PC-9 (cell line): ENCODE results near the gene MAPRE3. TPM values are rescaled to one million over a fixed set of nuclear protein-coding genes. Genes with fewer than 3 reads are reported as not detected.

Source experiments
- BruUV-seq: library from RNA; stranded (reverse); fragments of 400-500 nt; replicated peaks from 2 replicates; lab custom pipeline; 2021; lab: Mats Ljungman, UMichigan
- CTCF ChIA-PET: fragments of 300-600 bp; sonication (Branson Sonifier 250); formaldehyde crosslinking; loops from one replicate; lab custom pipeline; 2022; ENCODE audit warnings: antibody characterized with exemption; lab: Charles Lee
- POLR2A ChIA-PET: fragments of 300-600 bp; sonication (Branson Sonifier 250); formaldehyde crosslinking; loops from one replicate; lab custom pipeline; 2022; ENCODE audit warnings: antibody characterized with exemption; ENCODE audit not compliant: unreplicated experiment; lab: Charles Lee
- DNase-seq, 2 experiments: peaks; one replicate each; pipeline versions ENCODE4 v3.0.0 to v3.0.0-alpha.2; 2015 to 2022; ENCODE audit warnings: mixed read lengths in 1 of 2
- H2AFZ ChIP-seq: fragments of 200-600 bp; sonication (generic); 2 replicates; pipeline ENCODE4 v1.8.1; 2017; ENCODE audit warnings: antibody characterized with exemption
- H3F3A ChIP-seq: fragments of 200-600 bp; sonication (generic); 2 replicates; pipeline ENCODE4 v1.8.1; 2017; ENCODE audit warnings: antibody characterized with exemption, mild to moderate bottlenecking, low read depth; ENCODE audit not compliant: insufficient read depth
- H3K27ac ChIP-seq: fragments of 200-600 bp; sonication (generic); 2 replicates; pipeline ENCODE4 v1.6.1; 2016; ENCODE audit warnings: mixed run types
- H3K27me3 ChIP-seq: fragments of 200-600 bp; sonication (generic); 2 replicates; pipeline ENCODE4 v1.6.1; 2016; ENCODE audit warnings: low read depth, mixed run types; ENCODE audit not compliant: insufficient read depth
- H3K36me3 ChIP-seq: fragments of 200-600 bp; sonication (generic); 2 replicates; pipeline ENCODE4 v1.6.1; 2016; ENCODE audit warnings: low read depth, mixed run types
- H3K4me1 ChIP-seq: fragments of 200-600 bp; sonication (generic); replicated peaks from 2 replicates; pipeline ENCODE4 v1.6.1; 2016; ENCODE audit warnings: mixed run types; ENCODE audit not compliant: insufficient read depth
- H3K4me2 ChIP-seq: fragments of 200-600 bp; sonication (generic); 2 replicates; pipeline ENCODE4 v1.6.1; 2017; ENCODE audit warnings: mixed run types
- H3K4me3 ChIP-seq: fragments of 200-600 bp; sonication (generic); 2 replicates; pipeline ENCODE4 v1.6.1; 2016; ENCODE audit warnings: mixed run types
- H3K79me2 ChIP-seq: fragments of 200-600 bp; sonication (generic); 2 replicates; pipeline ENCODE4 v1.6.1; 2017; ENCODE audit warnings: low read depth, mixed run types
- H3K9me2 ChIP-seq: fragments of 200-600 bp; sonication (generic); 2 replicates; pipeline ENCODE4 v1.8.1; 2017; ENCODE audit warnings: mild to moderate bottlenecking; ENCODE audit not compliant: insufficient read depth
- H3K9me3 ChIP-seq: fragments of 200-600 bp; sonication (generic); 2 replicates; pipeline ENCODE4 v1.8.1; 2016; ENCODE audit warnings: low read depth; ENCODE audit not compliant: insufficient read depth
- H4K20me1 ChIP-seq: fragments of 200-600 bp; sonication (generic); 2 replicates; pipeline ENCODE4 v1.8.1; 2017; ENCODE audit not compliant: insufficient read depth
- EZH2 ChIP-seq: fragments of 200-600 bp; sonication (generic); IDR thresholded peaks from 2 replicates; pipeline ENCODE4 v1.8.0; 2017; ENCODE audit warnings: antibody characterized with exemption, low read depth
- intact Hi-C: fragments of 100-400 bp; cut with micrococcal nuclease; formaldehyde crosslinking; loops from one replicate; pipeline ENCODE4 v1.10.0; 2022; ENCODE audit not compliant: unreplicated experiment
- total RNA-seq: library from RNA; stranded (reverse); gene quantifications from 2 replicates; pipeline ENCODE4 v1.2.3, GENCODE V29; 2021
- TF ChIP-seq, protein P1 (sequence below): fragments of 200-600 bp; sonication (generic); conservative IDR thresholded peaks from 2 replicates; pipeline ENCODE4 v1.6.1; 2017; ENCODE audit warnings: mixed run types, antibody characterized with exemption, mild to moderate bottlenecking, moderate library complexity

Gene MAPRE3
- total RNA-seq, 1 experiment from 2014 or later = 25.2 TPM

DNA sequence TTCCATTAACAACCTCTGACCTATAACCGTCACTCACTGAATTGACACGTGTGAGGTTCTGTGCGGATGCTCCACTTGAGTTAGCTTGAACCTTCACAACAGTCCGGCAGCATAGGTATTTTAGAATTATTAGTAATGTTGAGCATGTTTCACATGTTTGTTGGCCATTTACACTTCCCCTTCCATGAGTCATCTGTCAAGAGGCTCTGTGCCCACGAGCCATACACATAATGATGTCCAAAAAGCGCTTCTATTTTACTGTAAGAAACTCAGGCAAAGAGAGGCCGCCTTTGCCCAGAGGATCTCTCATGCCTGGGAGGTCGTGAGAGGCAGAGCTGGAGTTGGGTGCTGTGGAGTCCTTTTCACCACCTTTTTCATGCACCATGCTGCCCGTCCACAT lies 33.4 kb downstream of the MAPRE3 start:
- intact Hi-C loops = no loop called here
- ChIA-PET POLR2A (no interaction called here), CTCF (no interaction called here)
- peaks cover 10% of the 10 kb centered on the region; the same call in 1 of the 2 replicates for H3K4me1 ChIP-seq
- DNase-seq = no peak
- no peak overlapping the region for H3K4me2 ChIP-seq
- no peaks in the 10 kb centered on the region for H4K20me1 ChIP-seq
- no peaks in the 10 kb centered on the region for H3K36me3 ChIP-seq
- no peaks in the 10 kb centered on the region for H3K27me3 ChIP-seq
- no peaks in the 10 kb centered on the region; the same call in 1 of the 2 replicates for H3K79me2 ChIP-seq
- no peak overlapping the region for H3K27ac ChIP-seq
- no peak overlapping the region for H3K4me3 ChIP-seq
- TF ChIP-seq, protein P1, sequence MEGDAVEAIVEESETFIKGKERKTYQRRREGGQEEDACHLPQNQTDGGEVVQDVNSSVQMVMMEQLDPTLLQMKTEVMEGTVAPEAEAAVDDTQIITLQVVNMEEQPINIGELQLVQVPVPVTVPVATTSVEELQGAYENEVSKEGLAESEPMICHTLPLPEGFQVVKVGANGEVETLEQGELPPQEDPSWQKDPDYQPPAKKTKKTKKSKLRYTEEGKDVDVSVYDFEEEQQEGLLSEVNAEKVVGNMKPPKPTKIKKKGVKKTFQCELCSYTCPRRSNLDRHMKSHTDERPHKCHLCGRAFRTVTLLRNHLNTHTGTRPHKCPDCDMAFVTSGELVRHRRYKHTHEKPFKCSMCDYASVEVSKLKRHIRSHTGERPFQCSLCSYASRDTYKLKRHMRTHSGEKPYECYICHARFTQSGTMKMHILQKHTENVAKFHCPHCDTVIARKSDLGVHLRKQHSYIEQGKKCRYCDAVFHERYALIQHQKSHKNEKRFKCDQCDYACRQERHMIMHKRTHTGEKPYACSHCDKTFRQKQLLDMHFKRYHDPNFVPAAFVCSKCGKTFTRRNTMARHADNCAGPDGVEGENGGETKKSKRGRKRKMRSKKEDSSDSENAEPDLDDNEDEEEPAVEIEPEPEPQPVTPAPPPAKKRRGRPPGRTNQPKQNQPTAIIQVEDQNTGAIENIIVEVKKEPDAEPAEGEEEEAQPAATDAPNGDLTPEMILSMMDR = no peak
- TF ChIP-seq EZH2 = no peak
- H3K9me2 ChIP-seq = no peaks in the 10 kb centered on the region
- H3F3A ChIP-seq = no peaks in the 10 kb centered on the region
- H3K9me3 ChIP-seq = no peaks in the 10 kb centered on the region
- BruUV-seq = no TSS peak
- no peak overlapping the region for H2AFZ ChIP-seq

DNA sequence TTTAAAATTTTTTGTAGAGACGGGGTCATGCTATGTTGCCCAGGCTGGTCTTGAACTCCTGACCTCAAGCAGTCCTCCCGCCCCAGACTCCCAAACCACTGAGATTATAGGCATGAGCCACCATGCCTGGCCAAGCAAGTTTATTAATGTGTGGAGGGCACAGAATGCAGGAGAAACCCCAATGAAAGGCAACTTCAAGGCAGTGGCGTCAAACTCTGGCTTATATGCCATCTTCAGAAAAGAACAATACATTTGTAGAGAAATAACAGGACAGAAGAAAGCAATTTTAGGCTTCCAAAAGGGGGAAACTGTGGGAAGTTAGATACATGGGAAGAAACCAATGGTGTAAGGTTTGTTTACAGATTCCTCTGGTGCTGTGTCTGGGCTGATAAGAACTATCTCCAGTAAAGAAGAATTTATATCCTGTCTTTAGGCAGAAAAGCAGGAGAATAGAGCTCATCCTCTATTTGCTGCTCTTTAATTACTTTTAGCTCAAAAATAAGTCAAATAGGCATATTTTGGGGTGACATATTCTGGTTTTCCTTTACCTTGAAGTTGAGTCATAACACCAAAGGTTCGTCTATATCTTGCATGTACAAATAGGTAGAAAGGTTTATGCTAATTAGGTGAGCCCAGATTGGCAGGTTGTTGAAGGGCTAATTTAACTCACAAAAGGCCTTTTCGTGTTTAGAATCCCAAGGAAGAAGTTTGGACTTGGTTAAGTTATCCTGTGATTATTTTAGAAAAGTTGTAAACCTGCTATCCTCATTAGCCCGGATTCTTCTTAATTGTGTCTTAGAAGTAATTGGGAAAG lies 36.4 kb downstream of the MAPRE3 start:
- BruUV-seq = no TSS peak
- H3K4me3 ChIP-seq = no peak overlapping the region
- DNase-seq = no peak
- no peak overlapping the region for H3K27ac ChIP-seq
- intact Hi-C loops = no loop called here
- no peaks in the 10 kb centered on the region for H3K9me2 ChIP-seq
- H3K4me2 ChIP-seq = no peak overlapping the region
- no peaks in the 10 kb centered on the region for H3K27me3 ChIP-seq
- H3F3A ChIP-seq = peaks cover 20% of the 10 kb centered on the region; the same call in 1 of the 2 replicates
- ChIA-PET POLR2A (no interaction called here), CTCF (no interaction called here)
- no peak overlapping the region for H2AFZ ChIP-seq
- H3K36me3 ChIP-seq = no peaks in the 10 kb centered on the region
- no peaks in the 10 kb centered on the region for H4K20me1 ChIP-seq
- H3K9me3 ChIP-seq = no peaks in the 10 kb centered on the region
- H3K4me1 ChIP-seq = peaks cover 36% of the 10 kb centered on the region
- no peak for TF ChIP-seq EZH2
- no peaks in the 10 kb centered on the region; the same call in 1 of the 2 replicates for H3K79me2 ChIP-seq

DNA sequence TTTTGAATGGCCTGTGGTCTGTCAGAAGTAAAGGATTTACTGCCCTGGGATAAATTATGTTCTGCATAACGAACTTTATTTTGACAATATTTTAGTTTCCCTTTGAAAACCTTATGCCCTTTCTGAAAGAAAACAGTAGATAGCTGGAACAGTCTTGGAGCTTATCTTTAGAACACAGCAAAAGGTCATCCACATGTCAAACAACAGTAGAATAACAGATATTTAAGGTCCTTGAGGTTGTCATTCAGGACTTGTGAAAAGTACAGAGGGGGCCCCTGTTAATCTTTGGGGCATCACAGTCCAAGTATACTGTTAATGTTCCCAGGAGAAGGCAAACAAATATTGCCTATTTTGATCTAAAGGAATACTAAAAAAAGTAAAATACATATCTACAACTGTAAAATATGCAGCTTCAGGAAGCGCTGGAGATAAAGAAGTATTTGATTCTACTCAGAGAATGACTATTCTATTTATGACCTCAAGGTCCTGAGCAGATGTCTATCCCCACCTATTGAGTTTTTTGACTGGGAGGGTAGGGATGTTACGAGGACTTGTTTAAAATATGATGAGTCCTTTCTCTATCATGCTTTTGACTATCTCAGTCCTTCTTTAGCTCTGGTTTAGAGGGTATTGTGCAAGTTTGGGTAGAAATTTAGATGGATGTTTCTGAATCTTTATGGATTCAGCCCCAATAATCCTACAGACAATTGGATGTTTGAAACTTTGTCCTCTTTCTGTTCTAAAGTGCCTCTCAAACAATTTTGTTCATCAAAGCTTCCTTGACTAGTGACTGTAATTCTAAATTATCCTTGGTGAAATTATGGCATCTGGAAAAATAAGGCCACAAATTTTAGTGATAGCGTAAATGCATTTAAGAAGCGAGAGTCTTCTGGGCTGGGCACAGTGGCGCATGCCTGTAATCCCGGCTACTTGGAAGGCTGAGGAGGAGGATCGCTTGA lies 37.3 kb downstream of the MAPRE3 start:
- H3K4me1 ChIP-seq = peaks cover 43% of the 10 kb centered on the region
- H3K4me2 ChIP-seq = no peak overlapping the region
- no peak for DNase-seq
- no peaks in the 10 kb centered on the region; the same call in 1 of the 2 replicates for H3K79me2 ChIP-seq
- CTCF ChIA-PET = no interaction called here
- TF ChIP-seq, protein P1 = no peak
- no peak for TF ChIP-seq EZH2
- intact Hi-C loops = no loop called here
- H3K27ac ChIP-seq = no peak overlapping the region
- no peak overlapping the region for H2AFZ ChIP-seq
- POLR2A ChIA-PET = no interaction called here
- H4K20me1 ChIP-seq = no peaks in the 10 kb centered on the region
- no peaks in the 10 kb centered on the region for H3K27me3 ChIP-seq
- H3K9me3 ChIP-seq = no peaks in the 10 kb centered on the region
- no TSS peak for BruUV-seq
- no peak overlapping the region for H3K4me3 ChIP-seq
- no peaks in the 10 kb centered on the region for H3K36me3 ChIP-seq
- peaks cover 20% of the 10 kb centered on the region; the same call in 1 of the 2 replicates for H3F3A ChIP-seq
- no peaks in the 10 kb centered on the region for H3K9me2 ChIP-seq
